AG04450 (cell line): ENCODE data around the gene TMEM95. TPM values are rescaled to one million over a fixed set of nuclear protein-coding genes. Genes with fewer than 3 reads are reported as not detected.

Experiments
- CTCF ChIA-PET: fragments of 300-600, 350-600 bp; formaldehyde crosslinking; extraction: SDS; loops from one replicate; lab custom pipeline; 2022; ENCODE audit warnings: antibody characterized with exemption, inconsistent platforms; lab: Charles Lee
- POLR2A ChIA-PET: fragments of 350-600 bp; formaldehyde crosslinking; extraction: SDS; loops from one replicate; lab custom pipeline; 2021; ENCODE audit warnings: antibody characterized with exemption, inconsistent platforms; lab: Yijun Ruan, JAX
- DNase-seq: peaks from one replicate; pipeline ENCODE4 v3.0.0-alpha.2; 2011; ENCODE audit warnings: low read depth, low spot score
- H3K27ac ChIP-seq: one replicate; pipeline ENCODE4 v1.5.1; 2012; ENCODE audit warnings: low read depth, low read length, control low read depth
- H3K27me3 ChIP-seq: one replicate; pipeline ENCODE4 v1.6.0; 2012; ENCODE audit warnings: low read length; ENCODE audit not compliant: control insufficient read depth, insufficient read depth
- H3K4me3 ChIP-seq: 2 replicates; pipeline ENCODE4 v1.5.1; 2011; ENCODE audit warnings: mild to moderate bottlenecking, low read depth, low read length, control low read depth
- H3K9me3 ChIP-seq: 2 replicates; pipeline ENCODE4 v1.5.1; 2012; ENCODE audit warnings: low read length; ENCODE audit not compliant: control insufficient read depth, insufficient read depth
- polyA minus RNA-seq: library from RNA; depleted of rRNA, polyadenylated mRNA; stranded (reverse); fragments of >200 nt; gene quantifications from 2 replicates; pipeline ENCODE4 v1.2.3, GENCODE V29; 2011; rRNA and poly(A)+ RNA removed
- polyA plus RNA-seq: library from polyadenylated mRNA; depleted of rRNA; stranded (reverse); fragments of >200 nt; gene quantifications from 2 replicates; pipeline ENCODE4 v1.2.3, GENCODE V29; 2011; rRNA removed
- TF ChIP-seq, protein P1 (sequence below): IDR thresholded peaks from 2 replicates; pipeline ENCODE4 v1.5.1; 2011; ENCODE audit warnings: low read depth, low read length, control low read depth, inconsistent platforms

The TMEM95 gene, protein sequence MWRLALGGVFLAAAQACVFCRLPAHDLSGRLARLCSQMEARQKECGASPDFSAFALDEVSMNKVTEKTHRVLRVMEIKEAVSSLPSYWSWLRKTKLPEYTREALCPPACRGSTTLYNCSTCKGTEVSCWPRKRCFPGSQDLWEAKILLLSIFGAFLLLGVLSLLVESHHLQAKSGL
- polyA plus RNA-seq (not detected in 2 replicates), polyA minus RNA-seq (not detected in 2 replicates)

DNA sequence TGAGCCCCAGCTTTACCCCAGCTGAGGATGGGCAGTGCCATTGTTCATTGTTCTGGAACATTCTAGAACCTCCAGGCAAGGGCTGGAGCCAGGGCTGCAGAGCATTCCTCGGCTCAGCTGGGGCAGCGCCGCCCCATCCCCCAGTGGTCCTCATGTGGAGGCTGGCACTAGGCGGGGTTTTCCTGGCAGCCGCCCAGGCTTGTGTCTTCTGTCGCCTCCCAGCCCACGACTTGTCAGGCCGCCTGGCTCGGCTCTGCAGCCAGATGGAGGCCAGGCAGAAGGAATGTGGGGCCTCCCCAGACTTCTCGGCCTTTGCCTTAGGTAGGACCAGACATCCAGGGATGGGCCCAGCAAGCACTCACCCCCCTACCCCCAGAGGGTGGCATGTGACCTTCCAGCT is at the start of gene TMEM95:
Gene TMEM95, plus strand, starts transcription at position 104 of the 400 bp plus-strand sequence. Its CDS starts 49 bp downstream, at position 153.
- Histone ChIP-seq H3K27ac (no peak within 1 kb of the TSS), H3K27me3 (no peaks in the 10 kb centered on the region), H3K9me3 (no peaks in the 10 kb centered on the region; the same call in 1 of the 2 replicates), H3K4me3 (0 out of 2 replicates have a peak within 1 kb of the TSS, but pooled peaks have one; percentile 10)
- no peak for DNase-seq
- CTCF ChIA-PET, result interaction anchor here (0.8 to 2.8 kb wide), 15 partner anchors 9 to 235 kb away, joined by 3 to 22 read pairs (median 4); partner anchors contain the start of genes PLSCR3, SENP3, SOX15 and TMEM102
- POLR2A ChIA-PET, result interaction anchor here (0.6 kb wide), 1 partner anchor 136 kb away, joined by 3 read pairs; no protein-coding TSS in a partner anchor
- TF ChIP-seq, protein P1, sequence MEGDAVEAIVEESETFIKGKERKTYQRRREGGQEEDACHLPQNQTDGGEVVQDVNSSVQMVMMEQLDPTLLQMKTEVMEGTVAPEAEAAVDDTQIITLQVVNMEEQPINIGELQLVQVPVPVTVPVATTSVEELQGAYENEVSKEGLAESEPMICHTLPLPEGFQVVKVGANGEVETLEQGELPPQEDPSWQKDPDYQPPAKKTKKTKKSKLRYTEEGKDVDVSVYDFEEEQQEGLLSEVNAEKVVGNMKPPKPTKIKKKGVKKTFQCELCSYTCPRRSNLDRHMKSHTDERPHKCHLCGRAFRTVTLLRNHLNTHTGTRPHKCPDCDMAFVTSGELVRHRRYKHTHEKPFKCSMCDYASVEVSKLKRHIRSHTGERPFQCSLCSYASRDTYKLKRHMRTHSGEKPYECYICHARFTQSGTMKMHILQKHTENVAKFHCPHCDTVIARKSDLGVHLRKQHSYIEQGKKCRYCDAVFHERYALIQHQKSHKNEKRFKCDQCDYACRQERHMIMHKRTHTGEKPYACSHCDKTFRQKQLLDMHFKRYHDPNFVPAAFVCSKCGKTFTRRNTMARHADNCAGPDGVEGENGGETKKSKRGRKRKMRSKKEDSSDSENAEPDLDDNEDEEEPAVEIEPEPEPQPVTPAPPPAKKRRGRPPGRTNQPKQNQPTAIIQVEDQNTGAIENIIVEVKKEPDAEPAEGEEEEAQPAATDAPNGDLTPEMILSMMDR, result no peak

DNA sequence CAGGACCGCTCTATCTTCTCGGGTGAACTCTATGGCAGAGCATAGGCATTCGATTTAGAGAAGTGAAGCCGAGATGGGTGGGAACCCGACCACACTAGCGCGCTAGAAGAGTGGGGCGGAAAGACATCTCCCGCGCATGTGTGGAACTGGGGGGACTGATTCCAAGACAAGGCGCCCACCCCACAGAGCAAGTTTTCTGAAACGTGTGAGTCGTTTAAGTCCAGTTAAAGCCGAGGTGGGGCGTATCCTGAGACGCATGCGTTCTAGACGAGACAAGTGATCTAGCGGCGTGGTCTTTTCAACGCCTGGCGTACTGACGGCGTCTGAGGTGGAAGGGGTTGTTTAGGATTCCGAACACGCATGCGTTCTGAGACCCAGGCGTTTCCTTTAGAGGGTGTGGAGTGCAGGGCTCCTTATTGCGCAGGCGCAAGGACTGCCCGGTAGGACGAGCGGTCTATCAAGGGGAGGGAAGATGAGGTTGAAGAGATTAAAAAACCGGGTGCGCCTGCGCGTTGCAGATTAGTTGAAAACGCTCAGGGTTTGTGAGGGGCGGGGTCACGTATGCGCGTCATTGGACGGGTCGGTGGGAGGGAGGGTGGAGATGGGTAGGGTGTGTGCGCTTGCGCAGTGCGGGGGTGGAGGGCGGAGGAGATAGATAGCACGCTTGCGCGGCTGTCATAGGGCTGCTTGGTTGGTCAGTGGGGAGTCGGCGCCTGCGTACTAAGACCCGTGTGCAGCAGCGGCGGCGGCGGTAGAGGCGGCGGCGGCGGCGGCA is 47.9 kb upstream of the TMEM95 start, which contains the start of gene EIF5A:
Gene EIF5A, plus strand, starts transcription at position 718 of the 775 bp plus-strand sequence. CDS start 2,008 bp downstream, outside the sequence.
- TF ChIP-seq, protein P1, result no peak
- Histone ChIP-seq H3K4me3 (peak within 1 kb of the TSS; percentile 87), H3K9me3 (peaks cover 4% of the 10 kb centered on the region; the same call in 1 of the 2 replicates), H3K27me3 (no peaks in the 10 kb centered on the region), H3K27ac (peak within 1 kb of the TSS; percentile 87)
- peak; percentile 100 for DNase-seq
- ChIA-PET POLR2A (no interaction called here), CTCF (no interaction called here)

DNA sequence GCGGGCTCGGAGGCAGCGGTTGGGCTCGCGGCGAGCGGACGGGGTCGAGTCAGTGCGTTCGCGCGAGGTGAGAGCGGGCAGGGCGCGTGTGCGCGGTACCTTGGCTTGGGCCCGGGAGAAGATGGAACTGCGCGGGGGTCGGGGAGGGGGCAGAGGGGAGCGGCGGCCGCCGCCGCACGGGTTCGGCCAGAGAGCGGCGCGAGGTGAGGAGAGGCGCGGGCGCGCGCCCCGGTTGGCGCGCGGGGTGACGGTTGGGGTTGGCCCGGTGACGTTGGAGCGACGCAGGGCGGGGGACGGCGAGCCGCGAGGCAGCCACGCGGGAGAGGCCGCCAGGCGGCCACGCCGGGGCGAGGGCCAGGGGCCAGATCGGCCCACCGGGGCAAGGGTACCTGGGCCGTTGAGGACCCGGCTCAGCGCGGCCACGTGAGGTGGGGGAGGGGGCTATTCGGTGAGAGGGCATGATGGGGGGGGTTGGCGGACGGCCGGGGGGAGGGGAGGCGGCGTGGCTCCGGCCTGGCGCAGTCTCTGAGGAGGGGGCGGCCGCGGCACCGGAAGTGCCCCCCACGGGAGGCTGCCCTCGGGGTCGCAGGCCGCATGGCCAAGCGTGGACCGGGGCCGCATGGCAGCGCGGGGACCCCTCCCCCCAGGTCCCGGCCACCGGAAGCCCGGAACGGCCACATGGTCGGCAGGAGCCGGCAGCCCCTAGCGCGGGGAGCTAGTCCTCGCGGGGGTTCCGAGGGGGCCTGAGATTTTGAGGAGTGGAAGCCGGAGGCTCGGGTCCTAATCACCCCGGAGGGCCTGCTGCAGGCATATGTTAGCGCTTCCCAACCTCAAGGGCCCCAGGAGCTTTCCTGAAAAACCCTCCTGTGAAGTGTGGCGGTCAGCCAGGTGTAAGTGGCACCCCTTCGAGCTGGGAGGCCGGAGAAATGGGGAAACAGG is 47.0 kb upstream of the TMEM95 start:
- TF ChIP-seq, protein P1, result no peak
- H3K27me3 ChIP-seq, result no peaks in the 10 kb centered on the region
- H3K27ac ChIP-seq, result peak overlapping the region; percentile 87
- CTCF ChIA-PET, result no interaction called here
- POLR2A ChIA-PET, result interaction anchor here (0.5 to 1.5 kb wide), 2 partner anchors 68 to 73 kb away, joined by 3 read pairs; partner anchors contain the start of gene DVL2
- H3K4me3 ChIP-seq, result peak overlapping the region; percentile 87
- no peak for DNase-seq
- peaks cover 4% of the 10 kb centered on the region; the same call in 1 of the 2 replicates for H3K9me3 ChIP-seq

DNA sequence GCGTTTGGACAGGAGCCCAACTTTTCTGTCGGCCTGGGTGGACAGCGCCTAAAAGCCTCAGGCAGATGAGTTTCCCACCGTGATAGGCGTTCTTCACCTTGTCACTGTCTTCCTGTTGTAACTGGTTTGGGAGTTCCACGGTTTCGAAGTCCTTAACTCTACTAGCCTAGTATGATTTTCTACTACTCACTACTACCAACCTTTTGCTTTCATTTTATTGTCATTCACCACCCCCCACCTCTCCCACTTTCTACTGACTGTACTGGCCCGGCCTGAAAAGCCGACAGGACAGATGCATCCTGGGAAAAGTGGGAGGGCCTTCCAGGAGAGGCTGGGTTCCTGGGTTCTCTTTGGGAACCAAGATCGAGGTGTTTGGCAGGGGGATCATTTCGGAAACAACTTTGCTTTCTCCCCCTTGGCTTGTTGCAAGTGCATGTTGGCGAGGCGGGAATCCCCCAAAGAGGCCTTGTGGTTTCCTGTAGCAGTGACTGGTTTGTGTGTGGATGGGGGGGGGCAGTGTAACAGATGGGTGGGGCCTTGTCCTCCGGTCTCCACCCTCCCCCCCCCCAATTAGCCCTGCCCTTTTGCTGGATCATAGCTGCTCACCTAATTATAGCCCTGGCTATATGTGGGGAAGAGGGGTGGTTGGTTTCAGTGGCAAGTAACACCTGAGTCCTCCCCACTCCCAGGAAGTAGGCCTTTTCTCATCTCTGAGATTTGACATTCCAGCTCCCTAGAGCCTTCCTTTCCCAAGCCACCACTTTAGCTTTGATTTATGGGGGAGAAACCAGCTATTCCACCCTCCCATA is 46.1 kb upstream of the TMEM95 start:
- peak overlapping the region; percentile 87 for H3K27ac ChIP-seq
- H3K27me3 ChIP-seq, result no peaks in the 10 kb centered on the region
- peak overlapping the region; percentile 87 for H3K4me3 ChIP-seq
- TF ChIP-seq, protein P1, result no peak
- ChIA-PET POLR2A (interaction anchor here (0.6 to 1.5 kb wide), 2 partner anchors 74 to 1752 kb away, joined by 3 read pairs; partner anchors contain the start of gene DVL2), CTCF (interaction anchor here (1.8 kb wide), 1 partner anchor 16 kb away, joined by 5 read pairs; no protein-coding TSS in a partner anchor)
- no peak for DNase-seq
- H3K9me3 ChIP-seq, result peaks cover 4% of the 10 kb centered on the region; the same call in 1 of the 2 replicates
